KOPT-K1 (cell line): Measurements from ENCODE around the gene FTCD.
"Not testable (repeated sequence)": the region's sequence is repeated elsewhere in the genome, so short reads cannot be mapped to it uniquely, and the experiment has no call there.

ENCODE experiments used
- H3K27ac ChIP-seq: fragments of 200-600 bp; sonication (generic); 2 replicates; pipeline ENCODE4 v1.5.1; 2016; ENCODE audit warnings: antibody characterized with exemption, mild to moderate bottlenecking, low read depth, low read length; ENCODE audit not compliant: poor library complexity, severe bottlenecking
- H3K36me3 ChIP-seq: fragments of 200-600 bp; sonication (generic); 2 replicates; pipeline ENCODE4 v1.5.1; 2017; ENCODE audit warnings: antibody characterized with exemption, mild to moderate bottlenecking, low read length, moderate library complexity; ENCODE audit not compliant: insufficient read depth
- H3K9me3 ChIP-seq: fragments of 200-600 bp; sonication (generic); 2 replicates; pipeline ENCODE4 v1.5.1; 2017; ENCODE audit warnings: antibody characterized with exemption, low read length, mild to moderate bottlenecking; ENCODE audit not compliant: insufficient read depth, poor library complexity, severe bottlenecking

The FTCD gene, protein sequence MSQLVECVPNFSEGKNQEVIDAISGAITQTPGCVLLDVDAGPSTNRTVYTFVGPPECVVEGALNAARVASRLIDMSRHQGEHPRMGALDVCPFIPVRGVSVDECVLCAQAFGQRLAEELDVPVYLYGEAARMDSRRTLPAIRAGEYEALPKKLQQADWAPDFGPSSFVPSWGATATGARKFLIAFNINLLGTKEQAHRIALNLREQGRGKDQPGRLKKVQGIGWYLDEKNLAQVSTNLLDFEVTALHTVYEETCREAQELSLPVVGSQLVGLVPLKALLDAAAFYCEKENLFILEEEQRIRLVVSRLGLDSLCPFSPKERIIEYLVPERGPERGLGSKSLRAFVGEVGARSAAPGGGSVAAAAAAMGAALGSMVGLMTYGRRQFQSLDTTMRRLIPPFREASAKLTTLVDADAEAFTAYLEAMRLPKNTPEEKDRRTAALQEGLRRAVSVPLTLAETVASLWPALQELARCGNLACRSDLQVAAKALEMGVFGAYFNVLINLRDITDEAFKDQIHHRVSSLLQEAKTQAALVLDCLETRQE

DNA sequence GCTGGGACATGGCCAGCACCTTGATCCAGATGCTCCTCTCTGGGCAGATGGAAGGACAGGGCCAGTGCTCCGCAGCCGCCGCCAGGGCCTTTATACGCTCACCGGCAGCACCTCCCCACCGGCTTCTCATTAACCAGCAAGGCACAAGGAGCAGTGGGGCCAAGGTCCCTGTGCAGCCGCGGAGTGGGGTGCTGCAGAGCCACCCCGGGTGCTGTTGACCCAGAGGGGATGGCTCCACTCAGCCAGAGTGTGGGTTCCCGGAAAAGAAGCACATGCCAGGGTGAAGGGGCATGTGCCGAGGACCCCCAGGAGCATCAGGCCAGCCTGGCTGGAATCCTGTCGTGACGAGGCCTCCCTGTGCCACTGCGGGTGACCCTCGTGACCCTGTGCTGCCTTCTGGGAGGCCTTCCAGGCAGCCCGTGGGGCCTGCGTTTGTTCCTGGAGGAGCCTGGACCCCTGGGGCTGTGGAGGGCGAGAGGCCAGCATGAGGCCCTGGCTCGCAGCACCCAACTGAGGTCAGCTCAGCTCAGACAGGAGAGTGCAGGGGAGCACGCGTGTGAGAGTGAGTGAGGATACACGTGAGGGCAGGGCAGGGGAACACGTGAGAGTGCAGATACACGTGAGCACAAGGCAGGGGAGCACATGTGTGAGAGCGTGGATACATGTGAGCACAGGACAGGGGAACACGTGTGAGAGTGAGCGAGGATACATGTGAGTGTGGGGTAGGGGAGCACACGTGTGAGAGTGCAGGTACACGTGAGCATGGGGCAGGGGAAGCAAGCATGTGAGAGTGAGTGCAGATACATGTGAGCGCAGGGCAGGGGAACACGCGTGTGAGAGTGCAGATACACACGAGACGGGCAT lies at the start of gene FTCD:
TSS of gene FTCD (minus strand) at position 66 of the 864 bp plus-strand sequence. CDS start at position 10, 56 bp downstream.
- Histone ChIP-seq H3K36me3 (no peaks in the 10 kb centered on the region), H3K27ac (no peak within 1 kb of the TSS), H3K9me3 (no peaks in the 10 kb centered on the region)

DNA sequence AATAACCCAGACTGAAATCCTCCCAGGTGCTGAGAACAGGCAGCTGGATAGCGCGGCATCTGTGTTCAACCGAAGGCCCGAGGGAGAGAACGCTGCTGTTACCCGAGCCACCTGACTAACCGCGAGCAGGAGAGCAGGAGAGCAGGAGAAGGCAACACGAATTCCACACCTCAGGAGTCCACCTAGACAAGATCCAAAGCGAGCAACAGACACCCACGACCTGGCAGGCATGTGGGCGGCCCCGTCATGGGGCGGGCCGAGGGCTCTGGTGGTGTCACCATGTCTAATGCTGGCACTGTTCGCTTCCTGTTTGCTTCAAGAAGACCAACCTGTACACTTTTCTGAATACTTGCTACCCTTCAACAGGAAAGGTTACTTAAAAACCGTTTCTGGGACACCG lies 49.8 kb upstream of the FTCD start:
- no peak overlapping the region for H3K27ac ChIP-seq
- H3K9me3 ChIP-seq = no peaks in the 10 kb centered on the region
- H3K36me3 ChIP-seq = peaks cover 82% of the 10 kb centered on the region

DNA sequence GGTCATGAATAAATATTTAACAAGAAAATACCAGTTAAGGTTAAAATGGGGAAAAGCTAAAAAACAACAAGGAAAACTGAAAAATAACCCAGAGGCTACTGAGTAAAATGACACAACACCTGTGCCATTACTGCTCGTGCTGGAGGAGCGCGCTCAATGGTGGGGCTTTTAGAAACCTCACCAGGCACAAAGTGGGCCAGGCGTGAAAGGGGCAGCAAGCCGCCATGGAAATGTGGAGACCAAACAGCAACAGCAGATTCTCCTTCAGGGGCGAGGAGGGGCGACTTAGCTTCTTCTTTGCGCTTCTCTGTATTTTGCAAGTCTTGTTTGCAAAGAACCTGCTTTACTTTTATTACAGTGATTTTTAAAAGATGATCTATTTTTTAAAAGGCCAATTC lies 47.8 kb upstream of the FTCD start:
- Histone ChIP-seq H3K27ac (no peak overlapping the region), H3K36me3 (peaks cover 86% of the 10 kb centered on the region), H3K9me3 (no peaks in the 10 kb centered on the region)

DNA sequence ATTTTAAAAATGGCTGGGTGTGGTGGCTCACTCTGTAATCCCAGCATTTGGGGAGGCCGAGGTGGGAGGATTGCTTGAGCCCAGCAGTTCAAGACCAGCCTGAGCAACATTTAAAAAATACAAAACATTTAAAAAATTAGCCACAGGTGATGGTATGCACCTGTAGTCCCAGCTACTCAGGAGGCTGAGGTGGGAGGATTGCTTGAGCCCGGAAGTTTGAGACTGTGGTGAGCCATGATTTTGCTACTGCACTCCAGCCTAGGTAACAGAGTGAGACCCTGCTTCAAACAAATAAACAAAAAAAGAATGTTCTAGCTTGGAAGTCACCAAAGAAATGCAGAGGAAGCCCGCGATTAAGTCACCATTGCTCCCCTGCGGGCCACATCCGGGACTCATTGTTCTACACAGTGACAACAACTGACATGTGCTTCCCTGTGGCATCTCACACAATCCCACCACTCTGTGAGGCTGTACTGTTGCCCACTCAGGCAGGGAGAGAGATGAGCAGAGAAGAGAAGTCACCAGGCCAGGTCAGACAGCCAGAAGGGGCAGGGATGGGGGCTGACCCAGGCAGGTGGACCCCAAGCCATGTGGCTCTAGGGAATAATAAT lies 47.3 kb upstream of the FTCD start:
- Histone ChIP-seq H3K9me3 (no peaks in the 10 kb centered on the region), H3K27ac (no peak overlapping the region), H3K36me3 (peaks cover 86% of the 10 kb centered on the region)

DNA sequence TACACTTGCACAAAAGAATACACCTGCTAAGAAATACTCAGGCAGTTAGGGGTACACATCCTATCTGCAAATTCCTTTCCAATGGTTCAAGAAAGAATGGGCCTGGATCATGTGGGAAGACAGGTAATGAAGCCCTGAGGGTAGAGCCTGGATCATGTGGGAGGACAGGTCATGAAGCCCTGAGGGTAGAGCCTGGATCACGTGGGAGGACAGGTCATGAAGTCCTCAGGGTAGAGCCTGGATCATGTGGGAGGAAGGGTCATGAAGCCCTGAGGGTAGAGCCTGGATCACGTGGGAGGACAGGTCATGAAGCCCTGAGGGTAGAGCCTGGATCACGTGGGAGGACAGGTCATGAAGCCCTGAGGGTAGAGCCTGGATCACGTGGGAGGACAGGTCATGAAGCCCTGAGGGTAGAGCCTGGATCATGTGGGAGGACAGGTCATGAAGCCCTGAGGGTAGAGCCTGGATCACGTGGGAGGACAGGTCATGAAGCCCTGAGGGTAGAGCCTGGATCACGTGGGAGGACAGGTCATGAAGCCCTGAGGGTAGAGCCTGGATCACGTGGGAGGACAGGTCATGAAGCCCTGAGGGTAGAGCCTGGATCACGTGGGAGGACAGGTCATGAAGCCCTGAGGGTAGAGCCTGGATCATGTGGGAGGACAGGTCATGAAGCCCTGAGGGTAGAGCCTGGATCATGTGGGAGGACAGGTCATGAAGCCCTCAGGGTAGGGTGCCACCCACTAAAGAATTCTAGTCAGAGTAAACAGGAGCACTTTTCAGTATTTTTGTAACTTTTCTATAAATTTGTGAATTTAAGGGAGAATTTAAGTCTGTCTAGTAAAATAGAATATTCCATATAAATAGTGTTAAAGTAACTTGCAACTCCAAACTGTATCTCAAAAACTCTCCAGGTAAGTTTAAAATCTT lies 45.8 kb upstream of the FTCD start:
- not testable (repeated sequence) for H3K9me3 ChIP-seq, H3K27ac ChIP-seq
- peaks cover 85% of the 10 kb centered on the region for H3K36me3 ChIP-seq

GRCh38 chr21:46199436-46200373 lies 44.3 kb upstream of the FTCD start:
- peaks cover 85% of the 10 kb centered on the region for H3K36me3 ChIP-seq
- H3K27ac ChIP-seq = no peak overlapping the region
- no peaks in the 10 kb centered on the region for H3K9me3 ChIP-seq

GRCh38 chr21:46196733-46197132 lies 41.4 kb upstream of the FTCD start:
- H3K36me3 ChIP-seq = peaks cover 92% of the 10 kb centered on the region
- no peaks in the 10 kb centered on the region for H3K9me3 ChIP-seq
- no peak overlapping the region for H3K27ac ChIP-seq

- Histone ChIP-seq H3K9me3 (no peaks in the 10 kb centered on the region), H3K27ac (no peak overlapping the region), H3K36me3 (peaks cover 100% of the 10 kb centered on the region)
Measured at GRCh38 chr21:46195595-46196195, 40.3 kb upstream of the FTCD start.

DNA sequence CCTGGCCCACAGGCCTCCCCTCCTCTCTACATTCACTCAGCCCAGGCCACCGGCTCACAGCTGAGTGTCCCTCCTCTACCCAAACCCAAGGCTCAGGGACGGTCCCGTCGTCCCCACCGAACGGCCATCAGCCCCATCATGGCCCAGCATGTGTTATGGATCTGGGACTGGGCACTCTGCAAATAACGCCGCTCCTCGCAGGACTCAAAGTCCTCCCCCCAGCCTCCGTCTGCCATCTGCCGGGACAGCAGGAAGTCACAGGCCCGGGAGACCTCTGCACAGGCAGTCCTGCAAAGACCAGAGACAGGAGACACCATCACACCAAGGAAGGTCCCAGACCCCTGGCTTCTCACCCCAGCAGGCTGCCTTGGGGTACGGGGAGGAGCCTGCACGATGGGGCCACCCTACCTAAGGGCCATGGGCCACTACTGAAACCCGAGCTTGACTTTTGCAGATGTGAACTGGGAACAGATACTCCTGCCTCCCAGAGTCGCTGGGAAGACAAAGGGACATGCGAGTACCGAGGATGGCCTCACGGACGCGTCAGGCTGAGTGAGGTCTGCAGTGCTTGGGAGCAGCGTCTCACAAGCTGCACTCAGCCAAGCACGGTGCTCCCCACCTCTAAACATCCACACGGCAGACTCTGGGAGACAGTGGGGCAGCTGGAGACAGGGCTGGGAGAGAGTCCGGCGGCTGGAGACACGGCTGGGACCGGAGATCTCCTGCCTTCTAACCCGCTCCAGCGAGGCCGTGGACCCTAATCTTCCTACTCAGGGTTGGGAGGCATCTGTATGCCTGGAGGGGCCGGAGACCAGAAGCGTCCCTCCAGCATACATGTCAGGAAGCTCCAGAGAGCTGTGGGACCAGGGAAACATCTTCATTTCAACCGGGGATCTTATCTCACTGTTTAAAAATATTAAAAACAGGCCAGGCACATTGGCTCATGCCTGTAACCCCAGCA lies 39.3 kb upstream of the FTCD start:
- peaks cover 97% of the 10 kb centered on the region for H3K36me3 ChIP-seq
- H3K9me3 ChIP-seq = no peaks in the 10 kb centered on the region
- H3K27ac ChIP-seq = no peak overlapping the region

DNA sequence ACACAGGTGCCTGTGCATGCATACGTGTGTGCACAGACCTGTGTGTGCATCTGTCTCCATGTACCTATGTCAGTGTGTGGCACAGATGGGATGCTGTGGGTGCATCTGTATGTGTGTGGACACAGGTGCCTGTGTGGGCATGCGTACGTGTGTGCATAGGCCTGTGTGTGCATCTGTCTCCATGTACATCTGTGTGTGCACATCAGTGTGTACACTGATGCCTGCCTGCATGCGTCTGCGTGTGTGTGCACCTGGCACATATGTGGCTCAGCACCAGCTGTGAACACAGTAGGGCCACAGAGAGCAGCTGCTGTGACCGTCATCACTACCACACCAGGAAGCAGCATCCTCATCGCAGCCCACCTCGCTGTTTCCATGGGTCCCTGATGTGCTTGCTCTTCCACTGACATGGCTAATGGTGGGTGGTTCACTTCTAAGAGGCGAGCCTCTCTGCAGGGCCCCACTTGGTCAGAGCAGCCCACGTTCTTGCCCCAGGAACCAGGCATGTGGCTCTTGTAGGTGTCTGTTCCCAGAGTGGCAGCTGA lies 38.5 kb upstream of the FTCD start:
- H3K27ac ChIP-seq = no peak overlapping the region
- H3K36me3 ChIP-seq = peaks cover 97% of the 10 kb centered on the region
- no peaks in the 10 kb centered on the region for H3K9me3 ChIP-seq

DNA sequence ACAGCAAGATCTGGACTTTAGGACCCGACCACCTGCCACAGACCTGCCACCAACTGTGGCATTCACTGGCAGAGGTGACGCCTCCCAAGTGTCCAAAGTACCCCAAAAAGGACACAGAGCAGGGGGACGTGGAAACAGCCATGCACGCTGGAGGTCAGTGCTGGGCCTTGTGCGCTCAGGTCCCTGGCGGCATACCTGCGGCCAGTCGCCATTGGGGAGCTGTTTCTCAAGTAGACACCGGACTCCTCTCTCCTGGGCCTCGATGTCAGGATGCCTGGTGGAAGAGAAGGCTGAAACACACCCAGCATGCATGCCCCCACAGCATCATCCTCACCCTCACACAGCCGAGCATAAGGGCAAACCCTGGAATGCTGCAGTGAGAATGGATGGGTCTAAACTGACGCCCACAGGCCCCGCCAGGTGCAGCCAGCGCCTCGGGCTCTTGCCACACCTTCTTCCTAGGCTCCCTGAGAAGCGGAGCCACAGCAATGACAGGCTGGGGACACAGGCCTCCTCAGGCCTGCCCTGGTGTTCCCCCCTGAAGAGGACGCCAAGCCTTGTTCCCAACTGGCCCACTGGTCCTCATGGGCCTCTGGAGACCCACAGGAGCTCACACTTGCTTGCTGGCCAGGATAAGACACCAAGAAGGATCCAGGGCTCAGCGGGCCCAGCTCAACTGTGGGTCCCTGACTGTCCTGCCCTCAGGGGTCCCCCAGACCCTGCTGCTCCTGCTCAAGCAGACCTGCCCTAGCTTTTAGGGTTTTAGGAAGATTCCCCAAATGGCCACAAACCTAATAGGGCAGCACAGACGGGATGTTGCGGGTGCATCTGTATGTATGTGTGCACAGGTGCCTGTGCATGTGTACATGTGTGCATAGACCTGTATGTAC lies 36.6 kb upstream of the FTCD start:
- Histone ChIP-seq H3K27ac (no peak overlapping the region), H3K36me3 (peaks cover 91% of the 10 kb centered on the region), H3K9me3 (no peaks in the 10 kb centered on the region)
